ENCODE measurements around the gene GAB1.
A peak's percentile ranks its signal among the peaks of the same experiment; 100 is the strongest.
"Not testable (repeated sequence)": the region's sequence is repeated elsewhere in the genome, so short reads cannot be mapped to it uniquely, and the experiment has no call there.

GAB1 gene

GRCh38 chr4:143339497-143339896, 2.8 kb downstream of the GAB1 start:
- no peak for DNase-seq

- DNase-seq, result no peak
Measured at GRCh38 chr4:143341186-143341755, 4.6 kb downstream of the GAB1 start.

GRCh38 chr4:143343276-143343831, 6.7 kb downstream of the GAB1 start:
- DNase-seq, result no peak

GRCh38 chr4:143344041-143344440, 7.4 kb downstream of the GAB1 start:
- no peak for DNase-seq

GRCh38 chr4:143344774-143345173, 8.1 kb downstream of the GAB1 start:
- no peak for DNase-seq

GRCh38 chr4:143345356-143345755, 8.7 kb downstream of the GAB1 start:
- DNase-seq, result no peak

- no peak for DNase-seq
Measured at GRCh38 chr4:143346206-143346605, 9.5 kb downstream of the GAB1 start.

- no peak for DNase-seq
Measured at GRCh38 chr4:143347484-143348111, 10.9 kb downstream of the GAB1 start.

GRCh38 chr4:143348233-143349077, 11.8 kb downstream of the GAB1 start:
- DNase-seq, result no peak

GRCh38 chr4:143349858-143350527, 13.3 kb downstream of the GAB1 start:
- DNase-seq, result not testable (repeated sequence)

- DNase-seq, result no peak
Measured at GRCh38 chr4:143351149-143351691, 14.5 kb downstream of the GAB1 start.

GRCh38 chr4:143351774-143352451, 15.2 kb downstream of the GAB1 start:
- no peak for DNase-seq

- DNase-seq, result no peak
Measured at GRCh38 chr4:143352720-143353119, 16.0 kb downstream of the GAB1 start.

- no peak for DNase-seq
Measured at GRCh38 chr4:143353797-143354196, 17.1 kb downstream of the GAB1 start.

GRCh38 chr4:143354990-143355389, 18.3 kb downstream of the GAB1 start:
- DNase-seq, result no peak

- no peak for DNase-seq
Measured at GRCh38 chr4:143355540-143356217, 19.0 kb downstream of the GAB1 start.

GRCh38 chr4:143356493-143356892, 19.8 kb downstream of the GAB1 start:
- DNase-seq, result no peak

- DNase-seq, result no peak
Measured at GRCh38 chr4:143357161-143357845, 20.6 kb downstream of the GAB1 start.

GRCh38 chr4:143358419-143358818, 21.7 kb downstream of the GAB1 start:
- DNase-seq, result no peak

GRCh38 chr4:143358923-143359643, 22.4 kb downstream of the GAB1 start:
- DNase-seq, result peak in 1 of 2 experiments; percentile 6

Data from SW 1271 (cell line).